Measurements from ENCODE around the gene NR4A2.
A peak's percentile ranks its signal among the peaks of the same experiment; 100 is the strongest.

NR4A2 gene

GRCh38 chr2:156332534-156333273 lies at the start of gene NR4A2:
NR4A2 (minus strand) TSS chr2:156332721; CDS start chr2:156330186, 2,535 bp downstream.
- peak; percentile 89 for DNase-seq

- DNase-seq: no peak
These were observed 47.7 kb upstream of the NR4A2 start for GRCh38 chr2:156380117-156380645.

- no peak for DNase-seq
These were observed 47.2 kb upstream of the NR4A2 start for GRCh38 chr2:156379714-156380113.

GRCh38 chr2:156379071-156379470 lies 46.5 kb upstream of the NR4A2 start:
- DNase-seq: no peak

GRCh38 chr2:156366753-156367152 lies 34.2 kb upstream of the NR4A2 start:
- DNase-seq: no peak

GRCh38 chr2:156363141-156363540 lies 30.6 kb upstream of the NR4A2 start:
- no peak for DNase-seq

- no peak for DNase-seq
These were observed 23.7 kb upstream of the NR4A2 start for GRCh38 chr2:156356014-156356754.

- no peak for DNase-seq
These were observed 20.4 kb upstream of the NR4A2 start for GRCh38 chr2:156352911-156353310.

GRCh38 chr2:156350374-156351142 lies 18.0 kb upstream of the NR4A2 start:
- DNase-seq: no peak

- DNase-seq: no peak
These were observed 17.1 kb upstream of the NR4A2 start for GRCh38 chr2:156349605-156350004.

- DNase-seq: no peak
These were observed 16.6 kb upstream of the NR4A2 start for GRCh38 chr2:156349161-156349560.

- DNase-seq: no peak
These were observed 14.9 kb upstream of the NR4A2 start for GRCh38 chr2:156347431-156347830.

- no peak for DNase-seq
These were observed 14.2 kb upstream of the NR4A2 start for GRCh38 chr2:156346731-156347130.

GRCh38 chr2:156345582-156345981 lies 13.1 kb upstream of the NR4A2 start:
- no peak for DNase-seq

- no peak for DNase-seq
These were observed 11.4 kb upstream of the NR4A2 start for GRCh38 chr2:156343940-156344301.

- DNase-seq: no peak
These were observed 10.8 kb upstream of the NR4A2 start for GRCh38 chr2:156343096-156343939.

- DNase-seq: peak; percentile 90
These were observed 10.0 kb upstream of the NR4A2 start for GRCh38 chr2:156342254-156343095.

- peak; percentile 92 for DNase-seq
These were observed 9.1 kb upstream of the NR4A2 start for GRCh38 chr2:156341452-156342253.

- peak; percentile 64 for DNase-seq
These were observed 8.4 kb upstream of the NR4A2 start for GRCh38 chr2:156340804-156341451.

- no peak for DNase-seq
These were observed 7.9 kb upstream of the NR4A2 start for GRCh38 chr2:156340377-156340776.
